Umbilical cord (tissue), 2 donors: ENCODE results near the gene AFAP1. TPM values are rescaled to one million over a fixed set of nuclear protein-coding genes. Genes with fewer than 3 reads are reported as not detected.

ENCODE experiments used
- DNase-seq: peaks from one replicate; pipeline ENCODE4 v3.0.0-alpha.2; 2015; ENCODE audit warnings: low spot score
- total RNA-seq: library from RNA; depleted of rRNA; stranded (reverse); fragments of >200 nt; gene quantifications from one replicate; pipeline ENCODE4 v1.2.3, GENCODE V29; 2014; ENCODE audit warnings: low replicate concordance; ENCODE audit not compliant: insufficient read depth

The AFAP1 gene
- total RNA-seq, 1 donor from 2014 or later: 59.5 TPM

DNA sequence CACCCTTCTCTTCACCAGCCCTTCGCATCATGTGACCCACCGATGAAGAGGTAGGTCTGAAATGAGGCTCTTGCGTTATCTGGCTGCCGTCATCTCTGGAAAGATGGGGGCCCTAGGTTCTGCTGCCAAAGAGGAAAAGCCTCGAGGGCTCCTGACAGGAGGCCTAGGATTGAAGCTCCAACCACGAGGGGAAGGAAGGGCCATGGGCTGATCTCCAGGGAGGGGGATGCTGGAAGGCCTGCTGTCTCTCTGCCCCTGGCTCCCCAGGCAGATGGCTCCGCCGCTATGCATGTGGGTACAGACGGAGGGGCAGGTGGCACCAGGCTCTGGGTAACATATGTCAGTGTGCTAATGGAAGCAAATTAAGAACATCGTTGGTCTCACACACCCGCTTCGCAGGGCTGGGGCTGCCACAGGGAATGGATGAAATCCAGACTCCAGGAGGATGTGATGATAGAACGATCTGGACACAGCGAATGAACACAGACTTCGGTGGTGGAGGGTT, 44.9 kb downstream of the AFAP1 start:
- DNase-seq: peak; percentile 54

DNA sequence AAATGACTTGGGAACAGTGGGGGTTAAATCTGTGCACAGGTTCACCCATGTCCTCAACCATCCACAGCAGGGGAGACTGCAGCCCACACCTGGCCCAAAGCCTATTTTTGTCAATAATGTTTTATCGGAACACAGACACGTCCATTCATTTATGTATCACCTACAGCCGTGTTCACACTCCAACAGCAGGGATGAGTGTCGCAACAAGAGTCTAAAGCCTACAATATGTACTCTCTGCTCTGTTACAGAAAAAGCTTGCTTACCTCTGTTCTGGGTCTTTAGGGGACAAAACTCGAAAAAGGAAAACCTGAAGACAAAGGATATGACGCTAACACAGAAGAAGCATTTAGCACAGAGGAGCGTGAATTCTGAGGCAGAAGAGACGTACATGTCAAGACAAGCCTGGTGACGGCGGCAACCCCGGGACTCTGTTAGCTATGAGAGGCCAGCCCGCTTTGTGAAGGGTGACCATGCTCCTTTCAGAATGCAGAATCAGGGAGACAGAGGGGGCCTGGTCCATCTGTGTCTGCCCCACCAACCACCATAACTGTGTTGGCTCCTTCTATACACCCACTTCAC, 45.5 kb downstream of the AFAP1 start:
- DNase-seq: no peak

DNA sequence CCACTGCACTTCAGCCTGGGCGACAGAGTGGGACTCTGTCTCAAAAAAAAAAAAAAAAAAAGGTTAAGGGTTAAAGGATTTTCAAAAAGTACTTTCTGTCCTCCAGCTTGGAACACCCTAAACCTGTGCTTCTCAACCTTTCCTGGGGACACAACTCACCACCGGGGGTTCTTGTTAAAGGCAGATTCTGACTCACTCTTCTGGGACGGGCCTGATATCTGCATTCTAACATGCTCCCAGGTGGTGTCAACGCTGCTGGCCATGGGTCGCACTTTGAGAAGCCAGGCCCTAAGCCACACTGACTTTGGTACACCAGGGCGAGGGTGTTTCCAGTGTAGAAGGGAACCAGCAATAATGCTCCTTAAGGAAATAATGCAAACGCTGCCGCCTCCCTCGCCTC, 46.1 kb downstream of the AFAP1 start:
- no peak for DNase-seq

DNA sequence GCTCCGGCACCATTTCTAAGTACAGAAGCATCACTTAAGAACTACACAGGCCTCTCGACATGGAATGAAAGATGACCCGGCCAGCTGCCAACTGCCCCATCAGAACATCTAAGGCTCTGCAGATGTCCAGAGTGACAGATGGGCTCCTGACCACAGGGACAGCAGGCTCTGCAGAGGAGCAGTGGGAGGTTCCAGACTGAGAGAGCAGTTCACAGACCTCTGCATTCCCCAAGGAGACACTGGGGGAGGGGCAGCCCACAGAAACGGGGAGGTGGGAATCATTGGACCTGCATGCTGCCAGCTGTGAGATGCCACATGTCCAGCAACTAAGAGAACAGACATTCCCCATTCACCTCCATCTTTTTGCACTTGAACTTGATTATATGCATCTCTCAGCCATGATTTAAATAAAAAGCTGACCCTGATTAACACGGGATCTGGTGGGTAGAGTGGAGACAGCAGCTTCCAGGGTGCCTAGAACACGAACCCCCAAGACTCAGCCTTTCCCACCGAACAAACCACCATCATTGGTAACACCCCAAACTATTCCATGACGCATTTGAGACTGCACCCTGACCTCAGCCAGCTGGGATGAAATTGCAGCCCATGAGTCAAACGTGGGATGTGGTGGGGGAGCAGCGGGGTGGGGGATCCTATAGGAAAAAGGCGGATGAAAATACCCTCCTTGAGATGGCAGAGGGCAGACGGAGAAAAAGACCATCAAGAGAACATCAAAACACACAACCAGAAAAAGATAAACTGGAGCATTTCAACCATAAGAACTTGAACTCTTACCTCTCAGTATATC, 47.2 kb downstream of the AFAP1 start:
- DNase-seq: no peak

DNA sequence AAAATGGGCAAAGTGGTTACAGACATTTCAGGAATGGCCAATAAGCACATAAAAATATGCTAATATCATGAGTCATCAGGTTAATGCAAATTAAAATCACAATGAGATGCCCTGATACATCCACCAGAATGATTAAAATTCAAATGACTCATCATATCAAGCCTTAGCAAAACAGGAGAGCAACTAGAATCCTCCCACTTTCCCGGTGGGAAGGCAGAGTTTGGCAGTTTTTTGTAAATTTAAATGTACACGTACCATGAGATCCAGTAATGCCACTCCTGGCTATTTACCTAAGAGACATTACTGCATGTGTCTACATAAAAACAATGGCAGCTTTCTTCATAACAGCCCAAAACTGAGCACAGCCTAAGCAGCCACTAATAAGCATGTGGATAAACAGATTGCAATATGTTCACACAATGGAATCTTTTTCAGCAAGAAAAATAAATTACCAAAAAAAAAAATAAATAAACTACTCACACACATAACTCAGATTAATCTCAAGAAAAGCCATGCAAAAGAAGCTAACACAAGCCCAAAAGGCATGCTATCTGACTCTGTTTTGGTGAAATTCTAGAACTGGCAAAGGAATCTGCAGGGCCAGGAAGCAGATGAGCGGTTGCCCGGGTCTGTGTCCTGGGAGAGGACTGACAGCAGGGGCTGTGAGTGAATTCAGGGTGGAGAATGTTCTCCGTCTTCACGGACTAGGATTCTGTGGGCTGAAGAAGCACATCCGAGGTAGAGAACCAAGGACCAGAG, 48.8 kb downstream of the AFAP1 start:
- no peak for DNase-seq

DNA sequence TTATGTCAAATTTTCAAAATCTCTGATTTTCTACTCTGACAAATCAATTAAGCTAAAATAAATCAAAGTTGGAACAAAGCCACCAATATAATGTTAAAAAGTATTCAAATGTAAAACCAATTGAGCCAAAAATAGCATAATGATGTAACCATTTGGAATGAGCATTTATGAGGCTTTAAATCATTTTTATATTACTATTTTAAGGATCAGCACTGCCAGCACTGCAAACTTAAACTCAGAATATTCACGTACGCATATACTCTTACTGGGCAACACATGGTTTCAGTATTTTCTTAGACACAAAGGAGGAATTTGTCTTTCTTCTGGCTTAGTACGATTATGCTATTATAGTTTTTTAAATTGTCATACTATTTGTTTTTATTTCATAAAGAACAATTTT, 52.2 kb downstream of the AFAP1 start:
- peak; percentile 82 for DNase-seq

DNA sequence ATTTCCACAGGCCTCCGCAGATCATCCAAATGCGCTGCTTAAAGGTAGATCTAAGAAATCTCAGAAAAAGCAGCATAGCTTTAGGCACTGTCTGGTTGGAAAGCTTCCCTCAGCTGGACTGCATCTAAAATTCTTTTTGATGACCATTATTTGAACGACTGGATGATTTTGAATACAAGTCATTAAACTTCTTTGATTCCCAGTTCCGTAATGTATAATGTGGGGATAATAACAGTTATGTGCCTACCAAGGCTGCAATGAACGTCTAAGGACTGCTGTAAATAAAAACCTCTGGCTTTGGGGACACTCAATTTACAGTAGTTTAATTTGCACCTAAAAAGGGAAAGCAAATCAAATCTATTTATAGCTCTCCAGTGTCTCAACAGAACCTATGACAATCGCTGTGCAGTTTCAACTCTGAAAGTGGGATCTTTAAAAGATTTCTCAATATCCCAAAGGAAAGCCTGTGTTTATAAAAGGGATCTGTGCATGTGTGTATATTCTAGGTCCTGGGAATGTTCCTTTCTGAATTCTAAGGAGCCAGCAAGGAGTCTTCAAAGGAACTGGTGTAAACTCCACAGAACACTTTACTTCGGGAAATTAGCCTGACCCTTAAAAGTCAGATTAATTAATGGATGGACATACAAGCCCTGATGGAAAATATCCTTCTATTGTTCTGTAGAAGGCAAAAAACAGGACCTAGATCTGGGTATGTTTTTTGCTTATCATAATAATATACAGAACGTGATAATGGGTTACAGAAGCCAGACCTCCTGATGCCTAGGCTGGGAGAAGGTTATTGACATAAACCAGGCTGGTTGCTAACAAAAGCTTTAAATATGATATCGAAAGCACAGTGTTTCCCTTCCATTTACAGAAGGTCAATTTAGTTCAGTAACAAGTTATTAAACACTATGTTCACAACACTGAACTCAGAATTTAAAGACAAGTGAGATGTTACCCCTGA, 53.4 kb downstream of the AFAP1 start:
- peak; percentile 77 for DNase-seq

DNA sequence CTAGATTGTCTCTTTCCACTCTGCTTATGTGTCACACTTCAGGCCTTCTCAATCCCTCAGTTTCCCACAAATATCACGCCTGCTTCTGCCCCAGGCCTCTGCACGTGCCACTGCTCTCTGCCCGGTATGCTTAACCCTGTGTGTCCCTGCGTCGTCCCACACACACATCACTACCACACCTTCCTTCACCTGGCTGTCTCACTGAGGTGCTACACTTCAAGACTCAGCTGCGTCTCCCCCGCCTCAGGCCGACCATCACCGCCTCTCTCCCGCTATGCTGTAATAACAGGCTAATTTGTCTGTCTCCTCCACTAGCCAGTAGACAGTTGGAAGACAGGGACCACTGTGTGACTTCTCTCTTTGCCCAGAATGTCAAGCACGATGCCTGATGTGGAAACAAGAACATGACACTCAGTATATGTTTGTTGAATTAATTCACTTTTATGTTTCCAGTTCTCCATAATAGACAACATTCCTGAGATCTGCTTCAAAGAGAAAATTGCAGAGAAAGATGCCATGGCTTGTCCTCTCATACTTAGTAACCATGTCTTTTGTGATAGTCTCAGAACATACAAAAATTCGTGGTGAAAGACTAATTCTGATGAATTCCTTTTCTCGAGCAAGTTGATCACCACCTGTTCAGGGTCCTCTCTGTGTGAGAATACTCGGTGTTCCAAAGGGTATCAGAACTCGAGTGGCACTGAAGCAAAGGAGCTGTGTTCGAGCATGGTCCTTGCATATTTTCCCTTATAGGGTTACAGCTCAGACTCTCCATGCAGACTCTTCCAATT, 54.2 kb downstream of the AFAP1 start:
- DNase-seq: no peak

DNA sequence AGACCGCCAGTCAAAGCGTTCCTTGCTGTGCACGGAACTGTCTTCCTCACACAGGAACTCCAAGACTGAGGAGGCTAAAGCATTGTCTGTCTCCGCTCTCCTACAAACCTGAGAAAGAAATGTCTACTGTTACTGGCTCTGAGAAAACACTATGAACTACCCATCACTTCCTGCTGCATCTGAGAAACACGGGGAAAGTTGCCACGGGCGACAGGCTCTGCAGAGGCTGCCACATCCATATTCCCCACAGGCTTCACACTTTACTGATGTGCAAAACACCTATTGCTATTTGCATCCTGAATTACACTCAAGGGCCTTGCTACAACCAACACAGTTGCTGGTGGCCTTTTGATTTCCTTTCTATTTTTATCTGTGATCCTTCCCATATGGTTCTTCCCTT, 59.0 kb downstream of the AFAP1 start:
- no peak for DNase-seq

DNA sequence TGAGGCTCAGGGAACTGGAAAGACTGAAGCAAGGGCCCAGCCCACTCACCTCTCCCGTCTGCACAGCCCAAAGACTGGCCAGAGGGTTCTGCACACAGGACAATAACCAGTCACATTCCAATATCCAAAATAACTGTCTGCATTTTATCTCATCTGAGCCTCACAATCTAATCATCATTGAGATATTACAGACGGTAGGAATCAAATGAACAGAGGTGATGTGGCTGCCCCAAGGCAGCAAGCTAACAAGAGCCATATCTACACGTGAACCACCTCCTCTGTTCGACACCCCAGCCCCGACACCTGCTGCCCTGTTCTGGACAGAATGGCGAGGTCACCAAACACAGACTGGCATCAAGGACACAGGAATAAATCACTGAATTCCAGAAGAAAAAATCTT, 60.5 kb downstream of the AFAP1 start:
- DNase-seq: no peak

DNA sequence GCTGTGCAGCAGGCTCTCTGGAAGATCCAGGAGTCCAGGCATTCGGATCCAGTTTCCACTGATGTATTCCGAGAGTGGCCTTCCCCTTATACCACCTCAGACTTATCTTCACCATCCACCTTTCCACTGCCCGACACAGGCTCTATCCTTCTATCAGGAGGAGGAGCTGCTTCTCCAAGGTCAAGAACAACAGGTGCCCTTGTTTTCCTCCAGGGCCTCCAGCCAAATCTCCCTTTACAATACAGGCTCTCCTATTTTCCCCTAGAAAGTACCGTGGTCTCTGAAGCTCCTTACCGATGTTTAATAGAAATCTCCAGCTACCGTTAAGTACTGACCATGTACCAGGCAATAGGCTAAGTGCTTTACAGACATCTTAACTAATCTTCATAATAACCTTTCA, 61.3 kb downstream of the AFAP1 start:
- DNase-seq: no peak

DNA sequence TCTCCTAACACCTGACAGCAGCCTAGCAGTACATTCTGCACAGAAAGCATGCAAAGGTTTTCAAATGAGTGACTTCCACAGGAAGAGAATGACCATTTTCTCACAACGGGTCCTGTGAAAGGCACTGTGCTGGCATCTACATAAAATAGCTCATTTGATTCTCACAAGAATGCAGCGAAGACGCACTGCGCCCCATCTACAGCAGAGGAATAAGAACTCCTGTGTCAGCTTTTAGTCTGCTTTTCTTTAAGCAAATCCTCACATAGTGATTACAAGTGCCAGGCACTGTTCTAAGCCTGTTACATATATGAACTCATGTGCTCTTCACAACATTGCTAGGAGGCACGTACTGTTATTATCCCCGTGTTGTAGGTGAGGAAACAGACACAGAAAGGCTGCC, 62.5 kb downstream of the AFAP1 start:
- peak; percentile 78 for DNase-seq

DNA sequence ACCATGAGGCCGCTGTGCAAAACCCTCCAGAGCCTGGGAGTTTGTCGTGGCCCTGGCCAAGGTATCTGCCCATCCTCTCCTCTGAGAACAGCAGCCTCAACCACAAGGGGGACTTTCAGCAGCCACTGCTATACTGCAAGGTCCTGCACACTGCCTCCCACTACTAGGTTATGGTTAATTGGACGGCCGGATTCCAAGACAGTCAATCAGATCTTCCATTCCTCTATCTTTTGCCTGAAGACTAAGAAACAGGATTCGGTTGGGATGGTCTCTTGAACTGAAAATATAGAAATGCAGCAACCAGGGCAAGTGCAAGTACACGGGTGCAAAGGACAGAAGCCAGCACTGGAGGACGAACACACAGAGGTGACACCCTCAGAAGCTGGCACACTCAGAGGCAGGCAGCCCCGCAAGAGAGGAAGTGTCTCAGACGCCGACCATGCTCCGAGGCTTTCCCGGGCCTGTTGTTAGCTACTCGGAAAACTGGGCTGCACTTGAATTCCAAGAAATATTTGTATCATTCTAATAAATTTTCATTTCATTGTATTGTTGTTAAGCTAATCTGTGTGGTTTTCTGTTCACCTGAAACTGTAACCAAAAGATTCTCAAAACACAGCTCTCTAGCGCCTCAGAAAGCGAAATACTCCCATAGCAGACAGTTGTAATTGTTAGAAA, 63.3 kb downstream of the AFAP1 start:
- DNase-seq: peak; percentile 53

DNA sequence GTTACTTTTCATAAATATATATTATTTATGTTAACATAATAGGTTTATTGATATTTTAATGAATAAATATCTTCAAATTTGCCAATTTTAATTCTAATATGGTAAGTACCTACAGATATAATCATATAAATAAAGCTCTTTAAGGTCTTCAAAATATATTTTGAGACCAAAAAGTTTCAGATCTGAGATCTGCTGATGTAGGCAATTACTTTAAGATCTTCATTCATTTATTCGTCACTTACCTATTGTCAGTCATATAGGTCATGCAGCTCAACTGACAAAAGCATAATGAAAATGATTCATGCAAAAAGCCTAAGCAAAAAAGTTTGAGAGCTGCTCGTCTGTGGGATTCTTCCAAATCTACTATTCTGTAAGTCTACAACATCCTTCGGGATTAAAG, 64.8 kb downstream of the AFAP1 start:
- DNase-seq: no peak

DNA sequence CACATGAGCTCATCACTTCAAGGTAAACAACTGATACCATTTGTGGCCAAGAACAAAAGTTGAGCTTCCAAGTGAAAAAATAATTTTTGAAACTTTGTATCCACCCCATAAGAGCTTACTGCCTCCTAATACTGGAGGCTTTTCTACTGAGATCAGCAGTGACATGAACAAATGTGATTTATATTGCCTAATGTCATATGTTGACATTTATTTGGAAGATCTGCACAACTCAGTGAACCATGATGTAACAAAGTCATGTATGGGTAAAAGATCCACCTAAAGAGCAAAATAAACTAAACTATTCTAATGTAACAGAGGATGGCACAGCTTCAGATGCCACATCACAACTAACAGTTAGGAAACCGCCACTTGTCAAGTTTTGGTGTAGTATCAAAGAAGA, 65.8 kb downstream of the AFAP1 start:
- DNase-seq: no peak

DNA sequence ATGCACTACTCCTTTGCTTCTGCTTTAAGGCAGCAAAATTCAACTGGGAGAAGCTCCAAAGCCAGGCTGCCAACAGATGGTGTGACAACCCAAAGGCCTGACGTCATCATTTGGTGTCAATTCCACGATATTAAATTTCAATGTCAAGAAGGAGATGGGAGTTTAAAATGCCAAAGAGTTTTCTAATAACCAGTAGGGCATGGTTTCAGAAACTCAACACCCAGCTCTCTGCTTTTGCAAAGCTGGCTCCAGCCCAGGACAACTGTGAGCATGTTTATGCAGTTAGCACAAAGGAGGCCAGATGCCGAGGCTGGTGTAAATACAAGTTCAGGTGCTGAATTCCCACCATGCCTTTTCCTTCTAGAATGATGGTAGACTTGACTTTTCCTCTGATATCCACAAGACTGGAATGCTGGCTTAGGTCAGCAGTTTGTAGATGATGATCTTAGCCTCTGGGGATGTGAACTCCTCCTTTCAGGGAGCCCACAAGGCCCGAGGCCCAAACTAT, 67.3 kb downstream of the AFAP1 start:
- peak; percentile 67 for DNase-seq

DNA sequence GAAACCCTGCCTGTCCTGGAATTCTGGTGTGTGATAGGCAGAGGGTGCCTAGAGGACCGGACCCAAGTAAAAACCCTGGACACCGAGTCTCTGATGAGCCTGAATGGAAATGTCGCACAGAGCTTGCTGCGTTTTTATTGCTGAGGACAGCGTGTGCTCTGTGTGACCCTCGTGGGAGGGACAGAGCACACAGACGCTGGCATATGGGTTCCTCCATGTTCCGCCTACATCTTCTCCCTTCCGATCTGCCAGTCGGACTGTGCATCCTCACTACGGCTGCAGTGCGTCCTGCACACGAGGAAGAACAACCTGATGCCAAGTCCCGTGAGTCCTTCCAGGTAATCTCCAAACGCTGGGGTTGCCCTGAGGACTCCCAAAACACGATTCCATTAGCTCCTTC, 68.3 kb downstream of the AFAP1 start:
- no peak for DNase-seq

DNA sequence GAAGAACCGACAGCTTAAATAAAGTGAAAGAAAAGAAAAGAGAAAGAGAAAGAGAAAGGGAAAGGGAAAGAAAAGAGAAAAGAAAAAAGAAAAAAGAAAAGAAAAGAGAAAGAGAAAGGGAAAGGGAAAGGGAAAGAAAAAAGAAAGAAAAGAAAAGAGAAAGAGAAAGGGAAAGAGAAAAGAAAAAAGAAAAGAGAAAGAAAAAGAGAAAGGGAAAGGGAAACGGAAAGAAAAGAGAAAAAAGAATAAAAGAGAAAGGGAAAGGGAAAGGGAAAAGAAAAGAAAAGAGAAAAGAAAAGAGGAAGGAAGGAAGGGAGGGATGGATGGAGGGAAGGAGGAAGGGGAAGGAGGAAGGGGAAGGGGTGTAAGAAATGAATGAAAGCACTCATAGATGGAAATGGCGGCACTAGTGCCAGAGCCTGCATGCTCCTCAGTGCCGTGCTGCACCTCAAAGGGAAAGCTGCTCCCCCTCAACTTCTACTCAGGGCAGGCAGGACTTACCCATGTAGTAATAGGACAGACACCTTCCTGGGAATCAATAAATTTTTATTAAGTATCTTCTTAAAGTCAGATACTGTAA, 70.7 kb downstream of the AFAP1 start:
- no peak for DNase-seq

DNA sequence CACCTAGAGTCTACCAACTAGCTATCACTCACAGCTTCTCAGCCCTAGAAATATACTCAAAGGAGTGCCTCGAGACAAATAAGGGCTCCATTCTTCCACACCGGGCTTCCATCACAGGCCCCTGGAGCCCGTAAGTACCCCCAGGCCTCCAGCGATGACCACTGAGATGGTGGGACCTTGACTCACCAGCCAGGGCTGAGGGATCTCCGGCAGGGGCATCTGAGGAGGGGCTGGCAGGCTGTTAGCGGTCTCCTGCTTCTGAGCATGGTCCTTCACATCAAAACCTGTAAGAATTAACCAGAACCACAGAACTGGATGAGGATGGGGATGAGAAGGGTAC, 71.3 kb downstream of the AFAP1 start:
- no peak for DNase-seq
